WI38 (cell line): ENCODE data around the gene WWOX.

Experiments
- H3K4me3 ChIP-seq: 2 replicates; pipeline ENCODE4 v1.5.1; 2011; ENCODE audit warnings: low read depth, mild to moderate bottlenecking, control low read depth, low read length
- CTCF ChIP-seq: IDR thresholded peaks from 2 replicates; pipeline ENCODE4 v1.5.1; 2012; ENCODE audit warnings: low read depth, mild to moderate bottlenecking, control low read depth, low read length

The WWOX gene

GRCh38 chr16:78213751-78214150, 114.3 kb downstream of the WWOX start:
- no peak overlapping the region for H3K4me3 ChIP-seq
- no peak for TF ChIP-seq CTCF

GRCh38 chr16:78215222-78215621, 115.8 kb downstream of the WWOX start:
- TF ChIP-seq CTCF = no peak
- no peak overlapping the region for H3K4me3 ChIP-seq

- TF ChIP-seq CTCF = no peak
- H3K4me3 ChIP-seq = no peak overlapping the region
Measured at GRCh38 chr16:78216166-78216745, 116.8 kb downstream of the WWOX start.

- no peak overlapping the region for H3K4me3 ChIP-seq
- no peak for TF ChIP-seq CTCF
Measured at GRCh38 chr16:78217276-78217675, 117.8 kb downstream of the WWOX start.

GRCh38 chr16:78218279-78218678, 118.8 kb downstream of the WWOX start:
- TF ChIP-seq CTCF = no peak
- H3K4me3 ChIP-seq = no peak overlapping the region

GRCh38 chr16:78218856-78219651, 119.6 kb downstream of the WWOX start:
- H3K4me3 ChIP-seq = no peak overlapping the region
- no peak for TF ChIP-seq CTCF

GRCh38 chr16:78220571-78220970, 121.1 kb downstream of the WWOX start:
- no peak overlapping the region for H3K4me3 ChIP-seq
- TF ChIP-seq CTCF = no peak
